Type B pancreatic cell (in vitro differentiated cells): Measurements from ENCODE around the gene SMPDL3A. TPM values are rescaled to one million over a fixed set of nuclear protein-coding genes. Genes with fewer than 3 reads are reported as not detected.
"Not testable (repeated sequence)": the region's sequence is repeated elsewhere in the genome, so short reads cannot be mapped to it uniquely, and the experiment has no call there.

Experiments used
- DNase-seq: peaks from one replicate; pipeline ENCODE4 v3.0.0; 2021; ENCODE audit warnings: mixed read lengths; ENCODE audit not compliant: unreplicated experiment; ENCODE audit errors: extremely low spot score
- H3K27ac Mint-ChIP-seq: 2 replicates; pipeline ENCODE4 v1.8.0; 2021; ENCODE audit warnings: mild to moderate bottlenecking, mixed read lengths
- H3K27me3 Mint-ChIP-seq: 2 replicates; pipeline ENCODE4 v1.8.0; 2021; ENCODE audit warnings: mixed read lengths
- H3K36me3 Mint-ChIP-seq: 2 replicates; pipeline ENCODE4 v1.8.0; 2021; ENCODE audit warnings: mixed read lengths
- H3K4me1 Mint-ChIP-seq: one replicate; pipeline ENCODE4 v1.8.0; 2021; ENCODE audit warnings: mixed read lengths; ENCODE audit not compliant: unreplicated experiment
- H3K4me3 Mint-ChIP-seq: 2 replicates; pipeline ENCODE4 v1.8.0; 2021; ENCODE audit warnings: mild to moderate bottlenecking, mixed read lengths
- H3K9me3 Mint-ChIP-seq: 2 replicates; pipeline ENCODE4 v1.8.0; 2021; ENCODE audit warnings: mixed read lengths
- CTCF ChIP-seq: fragments of 200-600 bp; sonication (generic); conservative IDR thresholded peaks from 2 replicates; pipeline ENCODE4 v1.5.0; 2021; ENCODE audit warnings: antibody characterized with exemption, mild to moderate bottlenecking
- long read RNA-seq: library from polyadenylated mRNA; unstranded; transcript quantifications from one replicate; pipeline ENCODE4 v2.0.0, GENCODE V29; 2020
- total RNA-seq: library from RNA; stranded (reverse); gene quantifications from 2 replicates; pipeline ENCODE4 v1.2.1, GENCODE V29; 2021; ENCODE audit warnings: low replicate concordance

The SMPDL3A gene, protein sequence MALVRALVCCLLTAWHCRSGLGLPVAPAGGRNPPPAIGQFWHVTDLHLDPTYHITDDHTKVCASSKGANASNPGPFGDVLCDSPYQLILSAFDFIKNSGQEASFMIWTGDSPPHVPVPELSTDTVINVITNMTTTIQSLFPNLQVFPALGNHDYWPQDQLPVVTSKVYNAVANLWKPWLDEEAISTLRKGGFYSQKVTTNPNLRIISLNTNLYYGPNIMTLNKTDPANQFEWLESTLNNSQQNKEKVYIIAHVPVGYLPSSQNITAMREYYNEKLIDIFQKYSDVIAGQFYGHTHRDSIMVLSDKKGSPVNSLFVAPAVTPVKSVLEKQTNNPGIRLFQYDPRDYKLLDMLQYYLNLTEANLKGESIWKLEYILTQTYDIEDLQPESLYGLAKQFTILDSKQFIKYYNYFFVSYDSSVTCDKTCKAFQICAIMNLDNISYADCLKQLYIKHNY
- total RNA-seq, result 9.4 and 18.0 TPM in 2 replicates
- long read RNA-seq, transcript SMPDL3A-203 (7 exons, 1,755 nt), result minor isoform, 6 of 73 reads
- long read RNA-seq, transcript SMPDL3A-201 (8 exons, 1,851 nt), result major isoform, 52 of 73 reads
- long read RNA-seq, partial matches to known transcripts, result 4 of 73 reads
- long read RNA-seq, other reads (novel, unspliced or antisense), result 11 of 73 reads

DNA sequence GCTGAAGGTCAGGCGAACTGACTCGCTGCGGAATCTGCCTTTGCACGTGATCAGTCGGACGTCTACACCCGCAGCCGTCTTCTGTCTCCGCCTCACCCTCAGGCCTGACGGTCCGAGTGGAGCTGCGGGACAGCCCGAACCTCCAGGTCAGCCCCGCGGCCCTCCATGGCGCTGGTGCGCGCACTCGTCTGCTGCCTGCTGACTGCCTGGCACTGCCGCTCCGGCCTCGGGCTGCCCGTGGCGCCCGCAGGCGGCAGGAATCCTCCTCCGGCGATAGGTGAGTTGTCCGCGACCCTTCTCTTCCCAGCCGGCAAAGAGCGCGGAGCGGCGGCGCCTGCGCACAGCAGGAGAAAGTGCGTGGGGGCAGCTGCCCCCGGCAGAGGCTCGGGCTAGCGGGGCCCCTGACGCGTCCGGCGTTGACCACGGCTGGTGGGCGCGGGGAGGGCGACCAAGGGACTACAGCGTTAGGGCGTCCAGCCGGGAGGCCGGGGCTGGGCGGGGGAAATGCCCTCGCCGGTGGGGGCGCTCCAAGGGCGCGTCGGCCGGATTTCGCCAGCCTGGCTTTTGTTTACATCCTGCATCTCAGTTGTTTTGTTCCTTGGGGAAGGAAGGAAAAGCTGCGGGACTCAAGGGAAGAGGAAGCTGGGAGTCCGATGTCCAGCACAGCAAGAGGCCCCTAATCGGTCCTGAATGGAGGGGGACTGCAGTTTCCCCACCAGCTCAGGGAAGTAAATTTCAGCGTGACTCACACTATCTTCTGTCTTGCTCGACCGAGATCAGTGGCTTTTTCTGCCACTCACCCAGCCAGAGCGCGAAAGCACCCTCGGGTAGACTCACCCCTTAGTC lies at the start of gene SMPDL3A:
Gene SMPDL3A (plus strand): TSS at position 77 of the 846 bp plus-strand sequence. CDS start 89 bp downstream, at position 166.
- Mint-ChIP-seq H3K27me3 (no peaks in the 10 kb centered on the region), H3K4me1 (peaks cover 36% of the 10 kb centered on the region), H3K9me3 (no peaks in the 10 kb centered on the region), H3K36me3 (no peaks in the 10 kb centered on the region), H3K4me3 (peak within 1 kb of the TSS; percentile 87), H3K27ac (peak within 1 kb of the TSS; percentile 78)
- peak; percentile 66 for TF ChIP-seq CTCF
- peak; percentile 84 for DNase-seq

DNA sequence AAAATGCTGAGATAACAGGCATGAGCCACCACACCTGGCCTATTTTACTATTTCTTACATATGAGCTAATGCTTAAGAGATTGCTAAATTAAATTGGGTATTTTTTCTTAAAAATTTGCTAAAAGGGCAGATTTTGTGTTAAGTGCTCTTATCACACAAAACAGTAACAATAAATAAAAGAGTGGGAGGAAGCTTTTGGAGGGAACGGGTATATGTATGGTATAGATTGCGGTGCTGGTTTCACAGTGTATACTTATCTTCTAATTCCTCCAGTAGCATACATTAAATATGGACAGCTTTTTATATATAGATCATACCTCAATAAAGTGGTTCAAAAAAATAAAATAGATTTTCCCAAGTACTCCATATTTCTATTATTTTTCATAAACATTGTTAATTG lies 49.0 kb upstream of the SMPDL3A start:
- no peak for DNase-seq
- Mint-ChIP-seq H3K36me3 (no peaks in the 10 kb centered on the region), H3K27ac (no peak overlapping the region), H3K27me3 (no peaks in the 10 kb centered on the region), H3K4me1 (peaks cover 12% of the 10 kb centered on the region), H3K4me3 (no peak overlapping the region), H3K9me3 (no peaks in the 10 kb centered on the region)
- no peak for TF ChIP-seq CTCF

GRCh38 chr6:122740936-122741335 lies 48.1 kb upstream of the SMPDL3A start:
- no peak overlapping the region for H3K4me3 Mint-ChIP-seq
- DNase-seq, result no peak
- no peaks in the 10 kb centered on the region for H3K9me3 Mint-ChIP-seq
- TF ChIP-seq CTCF, result no peak
- H3K4me1 Mint-ChIP-seq, result peaks cover 5% of the 10 kb centered on the region
- H3K27ac Mint-ChIP-seq, result no peak overlapping the region
- H3K36me3 Mint-ChIP-seq, result no peaks in the 10 kb centered on the region
- no peaks in the 10 kb centered on the region for H3K27me3 Mint-ChIP-seq

DNA sequence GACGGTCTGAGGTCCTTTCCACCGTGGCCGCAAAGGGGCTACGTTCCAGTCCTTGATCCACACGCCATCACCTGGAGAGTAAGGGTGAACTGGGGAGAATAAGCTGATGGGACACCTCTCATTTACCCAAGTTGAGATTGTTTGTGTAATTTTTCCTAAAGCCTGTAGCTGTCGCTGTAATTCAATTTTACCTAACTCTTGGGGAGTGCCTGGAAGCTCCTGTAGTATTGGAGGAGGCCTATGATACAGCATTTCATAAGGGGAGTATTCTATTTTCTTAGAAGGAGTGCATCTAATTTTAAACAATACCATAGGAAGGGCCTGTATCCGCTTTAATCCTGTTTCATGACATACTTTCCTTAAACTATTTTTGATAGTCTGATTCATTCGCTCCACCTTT lies 44.8 kb upstream of the SMPDL3A start:
- H3K36me3 Mint-ChIP-seq, result not testable (repeated sequence)

GRCh38 chr6:122744856-122745255 lies 44.2 kb upstream of the SMPDL3A start:
- not testable (repeated sequence) for H3K4me1 Mint-ChIP-seq, H3K36me3 Mint-ChIP-seq, H3K9me3 Mint-ChIP-seq, H3K27ac Mint-ChIP-seq, DNase-seq, H3K4me3 Mint-ChIP-seq, H3K27me3 Mint-ChIP-seq

More for the DNA sequence above, 44.8 kb upstream of the SMPDL3A start:
- TF ChIP-seq CTCF, result peak; percentile 53
- H3K27ac Mint-ChIP-seq, H3K27me3 Mint-ChIP-seq, H3K4me1 Mint-ChIP-seq, H3K4me3 Mint-ChIP-seq, DNase-seq, H3K9me3 Mint-ChIP-seq: not testable (repeated sequence)
